ENCODE measurements around the gene TPP1.

Gene TPP1

GRCh38 chr11:6629892-6630631, 10.8 kb upstream of the TPP1 start:
- TF ChIP-seq CTCF (IDR thresholded peaks at IDR 0.05; ENCODE audit: borderline replicate concordance, control extremely low read depth, extremely low read depth, insufficient read depth, missing control alignments): no peak
- in situ Hi-C loops (cut with MboI; ENCODE audit: low sequenced_read_pairs, unreplicated experiment): no loop called here
- no peak for DNase-seq (ENCODE audit: low spot score)

GRCh38 chr11:6629573-6629891, 10.3 kb upstream of the TPP1 start:
- in situ Hi-C loops (cut with MboI; ENCODE audit: low sequenced_read_pairs, unreplicated experiment): no loop called here
- DNase-seq (ENCODE audit: low spot score): no peak
- TF ChIP-seq CTCF (IDR thresholded peaks at IDR 0.05; ENCODE audit: borderline replicate concordance, control extremely low read depth, extremely low read depth, insufficient read depth, missing control alignments): no peak

DNA sequence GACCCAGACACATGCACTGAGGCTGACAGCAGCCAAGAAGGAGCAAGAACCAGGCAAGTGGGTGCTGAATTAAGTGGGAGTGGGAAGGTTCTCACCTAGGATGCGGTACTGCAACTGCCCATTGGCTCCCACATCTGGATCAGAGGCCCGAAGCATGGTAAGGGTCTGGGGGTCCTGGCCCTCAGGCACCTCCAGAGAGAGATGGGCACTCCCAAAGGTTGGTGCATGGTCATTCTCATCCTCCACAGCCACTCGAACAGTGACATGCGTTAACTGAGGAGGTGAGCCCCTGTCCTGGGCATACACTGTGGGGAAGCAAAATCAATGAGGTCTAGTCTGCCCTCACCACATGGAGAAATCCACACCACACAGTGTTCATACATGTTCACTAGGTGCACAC, 9.3 kb upstream of the TPP1 start:
- no peak for TF ChIP-seq CTCF (IDR thresholded peaks at IDR 0.05; ENCODE audit: borderline replicate concordance, control extremely low read depth, extremely low read depth, insufficient read depth, missing control alignments)
- DNase-seq (ENCODE audit: low spot score): no peak
- in situ Hi-C loops (cut with MboI; ENCODE audit: low sequenced_read_pairs, unreplicated experiment): no loop called here

GRCh38 chr11:6627762-6628241, 8.6 kb upstream of the TPP1 start:
- in situ Hi-C loops (cut with MboI; ENCODE audit: low sequenced_read_pairs, unreplicated experiment): no loop called here
- no peak for TF ChIP-seq CTCF (IDR thresholded peaks at IDR 0.05; ENCODE audit: borderline replicate concordance, control extremely low read depth, extremely low read depth, insufficient read depth, missing control alignments)
- peak; percentile 78 for DNase-seq (ENCODE audit: low spot score)

DNA sequence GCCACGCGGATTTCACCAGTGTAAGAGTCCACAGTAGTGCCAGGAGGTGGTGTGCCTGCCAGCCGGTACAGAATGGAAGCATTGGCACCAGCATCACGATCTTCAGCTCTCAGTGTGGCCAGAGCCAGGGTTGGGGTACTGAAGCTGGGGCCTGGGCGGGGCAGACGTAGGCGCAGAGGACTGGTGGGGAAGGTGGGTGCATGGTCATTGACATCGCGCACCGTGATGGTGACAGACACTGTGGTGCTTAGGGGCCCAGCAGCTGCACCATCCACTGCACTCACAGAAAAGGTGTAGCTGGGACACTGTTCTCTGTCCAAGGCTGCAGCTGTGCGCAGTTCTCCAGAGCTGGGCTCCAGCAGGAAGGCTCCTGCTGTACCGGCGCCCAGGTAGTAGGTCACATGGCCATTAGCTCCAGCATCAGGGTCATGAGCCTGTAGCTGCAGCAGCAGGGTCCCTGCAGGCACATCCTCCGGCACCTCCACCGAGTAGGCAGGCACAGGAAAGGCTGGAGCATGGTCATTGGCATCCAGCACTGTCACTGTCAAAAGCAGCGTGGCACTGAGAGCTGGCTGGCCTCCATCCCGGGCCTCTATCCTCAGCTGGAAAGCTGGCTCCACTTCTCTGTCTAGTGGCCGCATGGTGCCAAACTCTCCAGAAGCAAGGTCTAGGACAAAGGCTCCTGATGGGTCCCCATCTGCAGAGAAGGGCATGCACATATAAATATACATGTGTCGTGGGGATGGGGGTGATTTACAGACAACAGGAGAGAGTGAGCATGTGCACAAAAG, 7.9 kb upstream of the TPP1 start:
- DNase-seq (ENCODE audit: low spot score): no peak
- in situ Hi-C loops (cut with MboI; ENCODE audit: low sequenced_read_pairs, unreplicated experiment): no loop called here

More for the DNA sequence above, 7.9 kb upstream of the TPP1 start:
- TF ChIP-seq CTCF (IDR thresholded peaks at IDR 0.05; ENCODE audit: borderline replicate concordance, control extremely low read depth, extremely low read depth, insufficient read depth, missing control alignments): no peak

Data from GM13976 (cell line).